Activated T-cell treated with anti-CD3 and anti-CD28 coated beads, Interleukin-2, amount 50 U/mL, for 72 hours (primary cell): ENCODE measurements around the gene SLC45A3. TPM values are rescaled to one million over a fixed set of nuclear protein-coding genes. Genes with fewer than 3 reads are reported as not detected.
"Not testable (repeated sequence)": the region's sequence is repeated elsewhere in the genome, so short reads cannot be mapped to it uniquely, and the experiment has no call there.

Experiments used
- ATAC-seq, 2 donors: fragments of 150-1000 bp; cut with Tn5 transposase; replicated peaks in 1 of 2; 2 replicates each; pipeline ENCODE4 v1.10.0; 2021; ENCODE audit warnings: moderate library complexity in 2 of 2, mild to moderate bottlenecking in 1 of 2
- DNase-seq, 2 donors: peaks; one replicate each; pipeline ENCODE4 v3.0.0; 2021 to 2022; ENCODE audit warnings: mixed read lengths in 1 of 2
- H3K27ac Mint-ChIP-seq: one replicate; pipeline ENCODE4 v1.8.0; 2022; ENCODE audit warnings: mild to moderate bottlenecking, moderate library complexity, mixed read lengths
- H3K27me3 Mint-ChIP-seq: one replicate; pipeline ENCODE4 v1.8.0; 2022; ENCODE audit warnings: low read depth, mixed read lengths
- H3K36me3 Mint-ChIP-seq, 2 donors: one replicate each; pipeline ENCODE4 v1.8.0; 2022; ENCODE audit warnings: mixed read lengths in 2 of 2, mild to moderate bottlenecking in 1 of 2; ENCODE audit not compliant: insufficient read depth in 2 of 2
- H3K4me1 Mint-ChIP-seq: one replicate; pipeline ENCODE4 v1.8.0; 2022; ENCODE audit warnings: low read depth, mixed read lengths
- H3K4me3 Mint-ChIP-seq, 2 donors: one replicate each; pipeline ENCODE4 v1.8.0; 2022; ENCODE audit warnings: mild to moderate bottlenecking in 2 of 2, mixed read lengths in 2 of 2, moderate library complexity in 2 of 2
- H3K9me3 Mint-ChIP-seq, 2 donors: one replicate each; pipeline ENCODE4 v1.8.0; 2022; ENCODE audit warnings: mixed read lengths in 2 of 2
- total RNA-seq, 2 donors: library from RNA; stranded (reverse); gene quantifications; one replicate each; pipeline ENCODE4 v1.2.3, GENCODE V29; 2022

Gene SLC45A3
- total RNA-seq, 2 donors from 2014 or later, result 0.70 to 1.0 TPM

DNA sequence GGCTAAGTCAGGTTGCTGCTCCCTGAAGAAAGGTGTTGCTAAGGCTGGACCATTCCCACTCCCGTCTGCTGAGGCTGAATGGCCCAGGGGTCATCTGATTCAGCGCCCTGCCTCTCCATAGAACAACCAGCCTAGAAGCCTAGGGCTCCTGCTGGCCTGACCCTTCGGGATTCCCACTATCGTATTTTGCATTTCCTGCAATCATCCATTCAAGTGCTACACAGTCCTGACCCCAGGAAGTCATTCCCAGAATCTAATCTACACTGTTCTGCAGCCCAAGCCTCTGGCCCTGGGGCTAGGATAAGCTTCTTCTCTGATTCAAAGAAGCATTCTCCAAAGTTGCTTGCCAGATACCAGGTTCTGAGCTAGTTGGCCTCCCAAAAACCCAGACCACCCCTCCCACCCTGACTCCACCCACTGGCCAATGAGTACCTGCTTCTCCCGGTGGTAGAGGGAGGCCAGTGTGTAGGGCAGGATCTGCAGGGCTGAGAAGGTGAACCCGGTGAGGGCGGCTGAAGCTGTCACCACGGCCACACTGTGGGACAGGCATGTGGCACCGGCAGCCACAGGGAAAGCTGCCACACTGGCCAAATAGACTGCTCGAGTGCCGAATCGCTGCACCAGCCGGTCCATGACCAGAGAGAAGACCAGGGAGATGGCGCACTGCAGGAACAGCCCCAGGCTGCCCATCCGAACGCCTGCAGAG is 18.7 kb downstream of the SLC45A3 start:
- H3K4me1 Mint-ChIP-seq, result no peaks in the 10 kb centered on the region
- no peaks in the 10 kb centered on the region for H3K27me3 Mint-ChIP-seq
- H3K27ac Mint-ChIP-seq, result no peak overlapping the region
- DNase-seq, result no peak
- H3K9me3 Mint-ChIP-seq, result no peaks in the 10 kb centered on the region
- ATAC-seq, result no peak
- no peaks in the 10 kb centered on the region for H3K36me3 Mint-ChIP-seq
- H3K4me3 Mint-ChIP-seq, result no peak overlapping the region

DNA sequence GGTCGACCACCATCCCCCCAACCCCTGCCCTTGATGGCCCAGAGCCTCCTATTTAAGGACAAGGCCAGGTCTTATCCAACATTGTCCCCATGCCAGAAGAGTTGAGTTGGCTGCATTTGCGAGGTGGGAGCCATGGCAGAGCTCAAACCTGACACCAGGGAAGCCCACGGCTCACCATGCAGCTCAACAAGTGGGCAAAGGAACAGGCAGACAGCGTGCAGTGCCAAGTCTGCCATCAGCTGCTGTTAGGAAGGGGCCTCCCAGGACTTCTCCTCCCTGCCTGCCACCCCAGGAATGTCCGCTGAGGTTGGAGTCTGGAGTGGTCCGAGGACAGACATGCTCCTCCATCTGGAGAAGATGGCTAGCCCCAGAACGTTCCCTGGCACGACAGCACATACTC is 19.9 kb downstream of the SLC45A3 start:
- no peak for ATAC-seq
- Mint-ChIP-seq H3K27me3 (no peaks in the 10 kb centered on the region), H3K9me3 (no peaks in the 10 kb centered on the region)

DNA sequence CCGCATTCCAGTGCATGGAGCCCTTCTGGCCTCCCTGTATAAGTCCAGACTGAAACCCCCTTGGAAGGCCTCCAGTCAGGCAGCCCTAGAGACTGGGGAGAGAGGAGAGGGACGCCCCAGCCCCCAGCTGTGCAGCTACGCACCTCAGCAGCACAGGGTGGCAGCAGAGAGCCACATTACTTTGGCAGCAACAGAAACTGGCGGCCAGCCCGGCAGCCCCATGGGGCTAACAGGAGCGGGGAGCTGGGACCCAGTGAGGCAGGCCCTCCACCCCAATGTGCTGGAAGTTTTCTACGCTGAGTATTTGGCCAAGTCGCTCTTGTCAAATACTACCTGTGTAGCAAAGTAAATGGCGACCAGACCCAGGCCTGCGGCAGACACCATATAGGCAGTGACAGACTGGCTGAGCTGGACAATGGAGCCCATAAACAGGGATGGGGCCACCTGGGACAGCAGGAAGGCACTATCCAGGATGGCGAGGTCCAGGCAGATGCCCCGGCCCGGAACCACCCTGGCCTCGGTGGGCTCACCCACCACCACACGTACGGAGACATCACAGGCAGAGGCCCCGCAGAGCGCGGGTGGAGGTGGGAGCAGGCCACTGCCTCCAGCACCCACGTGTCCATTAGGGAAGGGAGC is 21.2 kb downstream of the SLC45A3 start:
- Mint-ChIP-seq H3K4me3 (no peak overlapping the region), H3K36me3 (no peaks in the 10 kb centered on the region), H3K9me3 (no peaks in the 10 kb centered on the region), H3K27me3 (no peaks in the 10 kb centered on the region), H3K27ac (no peak overlapping the region), H3K4me1 (no peaks in the 10 kb centered on the region)
- ATAC-seq (peak; percentile 90 to 91), DNase-seq (peak; percentile 80 to 82)

More for the DNA sequence above, 19.9 kb downstream of the SLC45A3 start:
- Mint-ChIP-seq H3K36me3 (no peaks in the 10 kb centered on the region), H3K4me1 (no peaks in the 10 kb centered on the region), H3K4me3 (no peak overlapping the region), H3K27ac (no peak overlapping the region)
- no peak for DNase-seq

DNA sequence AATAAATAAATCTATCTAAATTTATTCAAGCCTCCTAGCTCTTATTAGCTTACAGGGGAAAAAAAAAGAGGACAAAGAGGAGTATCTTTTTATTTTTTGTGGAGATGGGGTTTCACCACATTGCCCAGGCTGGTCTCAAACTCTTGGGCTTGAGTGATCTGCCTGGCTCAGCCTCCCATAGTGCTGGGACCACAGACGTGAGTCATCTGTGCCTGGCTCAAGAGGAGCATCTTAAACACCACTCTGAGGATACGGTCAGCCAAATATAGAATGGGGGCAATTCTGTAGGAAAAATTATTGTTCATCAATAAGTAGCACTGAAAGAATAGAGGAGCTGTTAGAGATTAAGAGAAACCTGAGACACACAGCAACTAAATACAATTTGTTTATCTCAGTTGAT is 24.1 kb downstream of the SLC45A3 start:
- no peak overlapping the region for H3K4me3 Mint-ChIP-seq
- no peak for ATAC-seq
- H3K9me3 Mint-ChIP-seq, result no peaks in the 10 kb centered on the region
- DNase-seq, result no peak
- H3K4me1 Mint-ChIP-seq, result no peaks in the 10 kb centered on the region
- H3K27ac Mint-ChIP-seq, result no peak overlapping the region
- H3K27me3 Mint-ChIP-seq, result no peaks in the 10 kb centered on the region
- no peaks in the 10 kb centered on the region for H3K36me3 Mint-ChIP-seq

DNA sequence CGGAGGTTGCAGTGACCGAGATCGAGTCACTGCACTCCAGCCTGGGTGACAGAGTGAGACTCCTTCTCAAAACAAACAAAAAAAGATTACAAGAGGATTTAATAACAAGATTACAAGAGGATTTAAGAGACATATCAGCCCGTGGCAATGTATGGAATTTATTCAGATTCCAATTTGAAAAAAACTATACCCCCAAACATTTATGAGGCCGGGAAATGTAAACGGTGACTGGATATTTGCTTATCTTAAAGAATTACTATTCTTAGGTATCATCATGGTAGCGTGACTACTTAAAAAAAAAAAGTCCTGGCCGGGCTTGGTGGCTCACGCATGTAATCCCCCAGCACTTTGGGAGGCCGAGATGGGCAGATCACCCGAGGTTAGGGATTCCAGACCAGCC is 27.3 kb downstream of the SLC45A3 start:
- Mint-ChIP-seq H3K27me3 (no peaks in the 10 kb centered on the region), H3K4me1 (no peaks in the 10 kb centered on the region), H3K36me3 (no peaks in the 10 kb centered on the region), H3K27ac (no peak overlapping the region), H3K4me3 (no peak overlapping the region), H3K9me3 (no peaks in the 10 kb centered on the region)
- DNase-seq (no peak), ATAC-seq (no peak)

DNA sequence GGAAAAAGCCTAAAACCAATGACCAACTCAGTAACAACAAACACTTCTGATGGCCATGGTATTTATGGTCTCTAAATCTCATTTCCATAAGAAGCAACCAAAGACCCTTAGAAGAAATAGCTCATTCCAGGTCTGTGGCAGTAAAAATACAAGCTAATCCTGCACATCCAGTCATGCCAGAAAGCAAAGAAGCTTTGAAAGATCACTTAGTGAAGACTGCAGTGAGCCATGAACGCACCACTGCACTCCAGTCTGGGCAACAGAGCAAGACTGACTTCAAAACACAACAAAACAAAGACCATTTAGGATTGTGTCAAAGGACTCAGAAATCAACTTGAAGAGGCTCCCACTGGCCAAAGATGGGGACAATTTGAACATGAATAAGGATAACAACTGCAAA is 30.1 kb downstream of the SLC45A3 start:
- H3K27ac Mint-ChIP-seq, result no peak overlapping the region
- no peaks in the 10 kb centered on the region for H3K27me3 Mint-ChIP-seq
- DNase-seq, result no peak
- H3K4me1 Mint-ChIP-seq, result no peaks in the 10 kb centered on the region
- H3K9me3 Mint-ChIP-seq, result no peaks in the 10 kb centered on the region
- no peak for ATAC-seq
- H3K36me3 Mint-ChIP-seq, result no peaks in the 10 kb centered on the region
- H3K4me3 Mint-ChIP-seq, result no peak overlapping the region

DNA sequence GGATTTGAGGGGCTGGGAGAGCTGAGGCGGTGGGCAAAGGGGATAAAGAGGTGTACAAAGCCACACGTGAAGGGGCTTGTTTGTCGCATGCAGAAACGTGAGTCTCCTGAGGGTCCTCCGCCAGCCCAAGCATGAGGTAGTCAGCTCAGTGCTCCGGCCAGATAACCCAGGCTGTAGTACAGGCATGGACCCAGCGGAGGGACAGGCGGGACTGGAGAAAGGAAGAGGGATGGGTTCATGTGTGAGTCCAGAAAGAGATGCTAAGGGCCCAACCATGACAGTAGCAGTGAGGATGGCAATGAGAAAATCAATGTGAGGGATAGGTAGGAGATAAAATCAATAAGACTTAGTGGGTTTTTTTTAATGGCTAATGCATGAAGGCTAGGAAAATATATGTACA is 34.8 kb downstream of the SLC45A3 start:
- no peak overlapping the region for H3K27ac Mint-ChIP-seq
- DNase-seq, result no peak
- no peak overlapping the region for H3K4me3 Mint-ChIP-seq
- no peaks in the 10 kb centered on the region for H3K27me3 Mint-ChIP-seq
- no peaks in the 10 kb centered on the region for H3K9me3 Mint-ChIP-seq
- no peak for ATAC-seq
- no peaks in the 10 kb centered on the region for H3K36me3 Mint-ChIP-seq
- no peaks in the 10 kb centered on the region for H3K4me1 Mint-ChIP-seq

DNA sequence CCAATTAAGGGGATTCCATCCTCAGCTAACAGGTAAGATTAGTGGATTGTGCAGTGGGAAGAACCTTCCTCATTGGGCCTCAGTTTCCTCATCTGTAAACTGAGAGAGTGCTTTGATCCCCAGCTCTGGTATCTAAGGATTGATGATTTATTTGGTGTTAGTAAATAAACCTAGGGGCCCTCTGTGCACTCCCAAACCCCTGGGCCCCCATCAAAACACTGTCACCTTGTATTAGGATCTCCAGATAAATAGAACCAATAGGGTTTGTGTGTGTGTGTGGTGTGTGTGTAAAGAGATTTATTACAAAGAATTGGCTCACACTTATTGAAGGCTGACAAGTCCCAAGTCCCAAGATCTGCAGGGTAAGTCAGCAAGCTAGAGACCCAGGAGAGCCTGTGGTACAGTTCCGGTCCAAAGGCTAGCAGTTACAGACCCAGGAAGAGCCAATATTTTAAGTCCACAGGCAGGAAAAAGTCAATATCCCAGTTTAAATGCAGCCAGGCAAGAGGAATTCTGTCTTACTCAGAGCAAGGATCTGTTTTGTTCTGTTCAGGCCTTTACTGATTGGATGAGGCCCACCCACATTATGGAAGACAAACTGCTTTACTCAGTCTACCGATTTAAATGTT is 37.5 kb downstream of the SLC45A3 start:
- Mint-ChIP-seq H3K4me1 (no peaks in the 10 kb centered on the region), H3K27me3 (no peaks in the 10 kb centered on the region), H3K9me3 (no peaks in the 10 kb centered on the region), H3K27ac (no peak overlapping the region), H3K36me3 (no peaks in the 10 kb centered on the region), H3K4me3 (no peak overlapping the region)
- no peak for ATAC-seq
- no peak for DNase-seq

DNA sequence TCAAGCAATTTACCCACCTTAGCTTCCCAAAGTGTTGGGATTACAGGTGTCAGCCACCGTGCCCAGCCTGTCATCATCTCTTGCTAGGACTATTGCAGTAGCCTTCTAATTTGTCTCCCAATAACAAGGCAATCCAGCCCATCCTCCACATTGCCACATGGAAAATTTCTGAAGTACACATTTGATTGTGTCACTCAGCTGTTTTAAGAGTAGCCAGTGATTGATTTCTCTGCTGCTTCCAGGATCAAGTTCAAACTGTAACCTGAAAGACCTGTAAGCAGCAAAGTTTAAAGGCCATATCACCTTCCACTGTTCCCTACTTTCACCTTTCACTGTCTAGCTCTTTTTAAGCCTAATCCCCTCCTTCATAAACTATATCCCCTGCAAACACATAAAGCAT is 40.7 kb downstream of the SLC45A3 start:
- ATAC-seq (no peak), DNase-seq (no peak)
- H3K4me1 Mint-ChIP-seq, result no peaks in the 10 kb centered on the region
- no peak overlapping the region for H3K4me3 Mint-ChIP-seq
- H3K9me3 Mint-ChIP-seq, result no peaks in the 10 kb centered on the region
- H3K27me3 Mint-ChIP-seq, result no peaks in the 10 kb centered on the region
- H3K27ac Mint-ChIP-seq, result no peak overlapping the region
- H3K36me3 Mint-ChIP-seq, result no peaks in the 10 kb centered on the region

DNA sequence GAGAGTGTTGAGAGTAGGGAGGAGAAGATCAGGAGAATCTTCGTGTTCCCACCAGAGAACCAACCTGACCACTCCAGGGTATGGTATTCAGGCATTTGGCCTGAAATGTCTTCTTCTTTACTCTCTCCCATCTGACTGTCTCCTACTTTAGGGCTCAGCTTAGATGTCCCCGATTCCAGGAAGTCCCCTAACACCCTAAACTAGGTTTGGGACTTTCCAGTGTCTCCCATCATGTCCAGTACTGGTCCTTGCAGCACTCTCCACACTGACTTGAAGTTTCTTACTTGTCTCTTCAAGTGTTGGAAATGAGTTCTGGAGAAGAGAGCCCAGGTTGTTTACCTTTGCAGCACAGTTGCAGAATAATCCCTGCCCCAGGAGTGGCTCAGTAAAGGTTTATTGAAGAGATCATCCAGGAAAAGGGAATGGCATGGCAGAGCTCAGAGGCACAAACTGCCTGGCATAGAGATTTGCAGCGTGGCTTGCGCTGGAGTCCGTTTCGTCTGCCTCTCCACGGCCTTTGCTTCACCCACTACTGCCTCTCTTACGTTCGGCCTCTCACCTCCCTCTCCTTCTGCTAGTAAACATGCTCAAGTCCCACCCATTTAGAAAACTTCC is 42.3 kb downstream of the SLC45A3 start:
- Mint-ChIP-seq H3K36me3 (no peaks in the 10 kb centered on the region), H3K4me3 (no peak overlapping the region), H3K4me1 (no peaks in the 10 kb centered on the region), H3K27me3 (no peaks in the 10 kb centered on the region), H3K27ac (no peak overlapping the region), H3K9me3 (no peaks in the 10 kb centered on the region)
- ATAC-seq, result no peak
- DNase-seq, result no peak

DNA sequence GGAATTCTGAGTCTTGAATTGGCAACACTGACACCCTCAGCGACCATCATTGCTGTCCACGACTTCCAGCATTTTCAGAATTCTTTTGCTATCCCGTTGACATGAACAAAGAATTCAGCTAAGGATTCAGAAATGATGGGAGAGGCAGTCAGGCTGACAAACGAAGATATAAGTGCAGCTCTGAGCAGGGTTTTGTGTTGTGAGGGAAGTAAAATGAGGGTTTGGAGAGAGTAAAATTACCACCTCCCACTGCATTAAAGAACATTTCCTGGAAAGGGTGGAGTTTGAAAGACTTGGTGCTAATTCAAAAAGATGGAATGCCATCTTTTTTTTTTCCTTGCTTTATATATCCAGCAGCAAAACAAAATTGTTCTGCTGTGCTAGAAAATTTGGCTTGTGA is 43.6 kb downstream of the SLC45A3 start:
- Mint-ChIP-seq H3K27me3 (no peaks in the 10 kb centered on the region), H3K36me3 (no peaks in the 10 kb centered on the region), H3K9me3 (no peaks in the 10 kb centered on the region), H3K4me3 (no peak overlapping the region), H3K27ac (no peak overlapping the region), H3K4me1 (no peaks in the 10 kb centered on the region)
- ATAC-seq (no peak), DNase-seq (no peak)

DNA sequence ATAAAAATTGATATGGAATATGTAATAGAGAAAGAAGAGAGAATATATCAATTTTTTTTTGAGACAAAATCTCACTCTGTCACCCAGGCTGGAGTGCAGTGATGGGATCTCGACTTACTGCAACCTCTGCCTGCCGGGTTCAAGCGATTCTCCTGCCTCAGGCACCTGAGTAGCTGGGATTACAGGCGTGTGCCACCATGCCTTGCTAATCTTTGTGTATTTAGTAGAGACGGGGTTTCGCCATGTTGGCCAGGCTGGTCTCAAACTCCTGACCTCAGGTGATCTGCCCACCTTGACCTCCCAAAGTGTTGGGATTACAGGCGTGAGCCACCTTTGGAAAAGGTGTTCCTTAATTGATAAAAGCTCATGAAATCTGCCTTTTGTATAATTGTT is 44.2 kb downstream of the SLC45A3 start:
- not testable (repeated sequence) for H3K4me1 Mint-ChIP-seq, H3K27ac Mint-ChIP-seq, H3K9me3 Mint-ChIP-seq, H3K27me3 Mint-ChIP-seq, ATAC-seq, H3K36me3 Mint-ChIP-seq, DNase-seq, H3K4me3 Mint-ChIP-seq

DNA sequence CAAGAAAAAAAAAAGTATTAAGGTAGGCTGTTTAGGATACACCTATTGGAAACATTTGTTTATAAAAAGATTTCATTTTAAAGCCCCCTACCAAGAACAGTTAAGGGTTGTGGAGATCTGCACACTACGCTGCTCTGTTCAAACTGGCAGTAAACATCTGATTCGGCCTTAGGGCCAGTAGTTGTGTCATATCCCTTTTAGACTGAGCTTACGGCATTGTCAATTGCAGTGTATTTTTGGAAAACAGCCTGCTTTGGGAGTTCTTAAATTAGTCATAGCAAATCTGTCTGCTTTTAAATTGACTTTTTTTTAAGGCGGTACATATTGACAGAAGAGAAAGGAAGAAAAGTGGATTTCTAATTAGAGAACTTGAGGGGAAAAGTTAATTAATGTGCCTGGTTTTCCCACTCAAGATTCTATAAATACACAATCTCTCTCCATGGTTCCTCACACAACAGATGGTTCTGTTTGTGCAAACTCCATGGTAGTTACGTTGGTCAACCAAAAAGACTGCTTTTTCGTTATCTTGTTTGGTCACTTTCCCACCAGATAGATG is 46.8 kb downstream of the SLC45A3 start:
- peaks cover 16% of the 10 kb centered on the region for H3K4me1 Mint-ChIP-seq
- peaks cover 0 to 2% of the 10 kb centered on the region in 2 donors for H3K36me3 Mint-ChIP-seq
- no peaks in the 10 kb centered on the region for H3K9me3 Mint-ChIP-seq
- no peak for ATAC-seq
- H3K4me3 Mint-ChIP-seq, result peak overlapping the region in 1 of 2 donors; percentile 58
- no peak overlapping the region for H3K27ac Mint-ChIP-seq
- no peaks in the 10 kb centered on the region for H3K27me3 Mint-ChIP-seq
- DNase-seq, result no peak
